Hematopoietic multipotent progenitor cell treated with erythropoietin and hydrocortisone succinate and interleukin-3 and kit ligand, for 6 days (in vitro differentiated cells): Measurements from ENCODE around the gene RAB11B.
"Not testable (repeated sequence)": the region's sequence is repeated elsewhere in the genome, so short reads cannot be mapped to it uniquely, and the experiment has no call there.

Experiments used
- DNase-seq: peaks from one replicate; pipeline ENCODE4 v3.0.0-alpha.2; 2015

The RAB11B gene

GRCh38 chr19:8396563-8397203 is 6.5 kb downstream of the RAB11B start:
- DNase-seq: peak; percentile 91

DNA sequence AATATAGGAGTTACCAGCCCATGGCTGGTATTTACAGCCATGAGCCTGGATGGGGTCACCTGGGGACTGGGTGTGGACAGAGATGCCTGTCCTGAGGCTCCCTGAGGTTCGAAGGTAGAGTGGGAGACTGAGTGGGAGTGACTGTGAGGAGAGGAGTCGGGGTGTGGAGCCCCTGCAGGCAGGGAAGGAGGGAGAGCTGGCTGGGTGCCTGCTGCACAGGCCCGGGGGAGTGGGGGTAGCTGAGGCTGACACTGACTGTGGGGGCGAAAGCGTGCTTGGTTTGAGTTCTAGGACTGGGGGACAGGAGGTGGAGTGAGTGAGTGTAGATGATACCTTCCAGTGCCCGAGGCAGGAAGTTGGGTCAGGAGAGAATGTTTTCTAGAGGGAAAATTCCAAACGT is 7.1 kb downstream of the RAB11B start:
- DNase-seq: no peak

- no peak for DNase-seq
These were observed 7.7 kb downstream of the RAB11B start for GRCh38 chr19:8397746-8398310.

- no peak for DNase-seq
These were observed 8.2 kb downstream of the RAB11B start for GRCh38 chr19:8398311-8398771.

GRCh38 chr19:8399681-8400188 is 9.6 kb downstream of the RAB11B start:
- DNase-seq: no peak

DNA sequence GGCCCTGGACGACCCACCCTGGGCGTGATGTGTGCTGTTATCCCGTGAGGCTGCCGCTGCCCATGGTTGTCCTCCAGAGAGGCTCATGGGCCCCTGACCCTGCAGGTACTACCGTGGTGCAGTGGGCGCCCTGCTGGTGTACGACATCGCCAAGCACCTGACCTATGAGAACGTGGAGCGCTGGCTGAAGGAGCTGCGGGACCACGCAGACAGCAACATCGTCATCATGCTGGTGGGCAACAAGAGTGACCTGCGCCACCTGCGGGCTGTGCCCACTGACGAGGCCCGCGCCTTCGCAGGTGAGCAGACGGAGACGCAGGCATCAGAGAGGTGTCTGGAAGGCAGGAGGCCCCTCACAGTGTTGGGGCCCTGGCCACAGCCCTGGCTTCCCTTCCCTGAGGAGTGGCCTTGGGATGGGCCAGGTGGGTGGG is 11.8 kb downstream of the RAB11B start:
- no peak for DNase-seq

DNA sequence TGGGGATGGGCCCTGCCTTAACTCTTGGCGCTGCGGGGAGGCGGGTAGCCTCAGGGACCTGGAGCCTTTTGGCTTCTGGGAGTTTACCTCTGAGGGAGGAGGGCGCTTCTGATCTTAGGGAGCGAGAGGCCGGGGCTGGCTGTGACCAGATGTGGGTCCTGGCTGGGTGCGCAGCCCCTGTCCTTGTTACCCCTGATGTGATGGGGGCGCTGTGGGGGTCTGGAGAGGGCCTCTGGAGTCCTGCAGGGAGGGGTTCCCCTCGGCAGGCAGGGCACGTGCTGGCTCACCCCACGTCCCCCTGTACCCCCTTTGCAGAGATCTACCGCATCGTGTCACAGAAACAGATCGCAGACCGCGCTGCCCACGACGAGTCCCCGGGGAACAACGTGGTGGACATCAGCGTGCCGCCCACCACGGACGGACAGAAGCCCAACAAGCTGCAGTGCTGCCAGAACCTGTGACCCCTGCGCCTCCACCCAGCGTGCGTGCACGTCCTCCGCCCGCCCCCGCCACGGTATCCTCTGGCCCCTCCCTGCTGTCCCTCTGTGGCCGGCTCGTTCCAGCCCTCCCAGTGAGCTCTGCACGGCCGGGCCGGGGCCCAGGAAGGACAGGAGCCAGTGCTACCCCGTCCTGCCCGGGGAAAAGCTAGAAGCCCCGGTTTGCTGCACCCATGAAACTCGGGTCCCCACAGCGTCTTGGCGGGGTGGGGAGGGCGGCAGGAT is 13.1 kb downstream of the RAB11B start:
- no peak for DNase-seq

- no peak for DNase-seq
These were observed 13.6 kb downstream of the RAB11B start for GRCh38 chr19:8403820-8404109.

DNA sequence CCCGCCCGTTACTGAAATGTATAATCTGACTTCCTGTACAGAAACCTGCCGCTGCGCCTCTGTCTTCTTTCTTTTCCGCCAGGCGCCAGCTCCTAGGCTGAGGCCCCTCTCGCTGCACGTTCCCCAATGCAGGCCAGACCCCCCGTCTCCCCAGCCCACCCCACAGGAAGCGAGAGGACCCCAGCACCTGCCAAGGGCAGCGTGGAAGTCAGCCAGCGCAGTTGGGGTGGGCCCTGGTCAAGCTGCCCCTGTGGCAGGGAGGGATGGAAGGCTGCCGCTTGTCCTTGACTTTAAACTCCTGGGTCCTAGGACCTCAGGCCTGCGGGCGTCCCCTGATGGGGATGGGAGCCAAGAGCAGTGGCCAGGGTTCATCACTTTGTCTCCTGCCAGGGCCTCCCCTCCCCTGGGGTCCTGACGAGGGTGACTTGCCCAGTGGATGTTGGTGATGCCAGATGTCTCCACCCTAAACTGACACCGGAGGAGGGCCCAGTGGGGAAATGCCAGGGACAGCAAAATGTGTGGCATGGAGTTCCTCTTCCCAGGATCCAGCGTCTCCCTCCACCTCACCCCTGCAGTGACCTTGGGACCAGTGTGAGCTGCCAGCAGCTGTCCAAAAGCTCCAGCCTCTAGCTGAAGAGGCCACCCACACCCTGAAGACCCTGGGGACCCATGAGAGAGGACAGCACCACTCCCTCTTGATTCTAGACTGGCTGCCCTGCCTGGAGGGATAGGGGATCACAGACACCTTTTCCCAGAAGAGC is 14.4 kb downstream of the RAB11B start:
- DNase-seq: no peak

DNA sequence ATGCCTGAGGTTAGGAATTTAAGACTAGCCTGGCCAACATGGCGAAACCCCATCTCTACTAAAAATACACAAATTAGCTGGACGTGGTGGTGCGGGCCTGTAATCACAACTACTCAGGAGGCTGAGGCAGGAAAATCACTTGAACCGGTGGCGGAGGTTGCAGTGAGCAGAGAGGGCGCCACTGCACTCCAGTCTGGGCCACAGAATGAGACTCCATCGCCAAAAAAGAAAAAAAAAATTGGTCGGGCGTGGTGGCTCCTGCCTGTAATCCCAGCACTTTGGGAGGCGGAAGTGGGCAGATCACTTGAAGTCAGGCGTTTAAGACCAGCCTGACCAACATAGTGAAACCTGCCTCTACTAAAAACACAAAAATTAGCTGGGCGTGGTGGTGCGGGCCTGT is 20.6 kb downstream of the RAB11B start:
- DNase-seq: not testable (repeated sequence)

DNA sequence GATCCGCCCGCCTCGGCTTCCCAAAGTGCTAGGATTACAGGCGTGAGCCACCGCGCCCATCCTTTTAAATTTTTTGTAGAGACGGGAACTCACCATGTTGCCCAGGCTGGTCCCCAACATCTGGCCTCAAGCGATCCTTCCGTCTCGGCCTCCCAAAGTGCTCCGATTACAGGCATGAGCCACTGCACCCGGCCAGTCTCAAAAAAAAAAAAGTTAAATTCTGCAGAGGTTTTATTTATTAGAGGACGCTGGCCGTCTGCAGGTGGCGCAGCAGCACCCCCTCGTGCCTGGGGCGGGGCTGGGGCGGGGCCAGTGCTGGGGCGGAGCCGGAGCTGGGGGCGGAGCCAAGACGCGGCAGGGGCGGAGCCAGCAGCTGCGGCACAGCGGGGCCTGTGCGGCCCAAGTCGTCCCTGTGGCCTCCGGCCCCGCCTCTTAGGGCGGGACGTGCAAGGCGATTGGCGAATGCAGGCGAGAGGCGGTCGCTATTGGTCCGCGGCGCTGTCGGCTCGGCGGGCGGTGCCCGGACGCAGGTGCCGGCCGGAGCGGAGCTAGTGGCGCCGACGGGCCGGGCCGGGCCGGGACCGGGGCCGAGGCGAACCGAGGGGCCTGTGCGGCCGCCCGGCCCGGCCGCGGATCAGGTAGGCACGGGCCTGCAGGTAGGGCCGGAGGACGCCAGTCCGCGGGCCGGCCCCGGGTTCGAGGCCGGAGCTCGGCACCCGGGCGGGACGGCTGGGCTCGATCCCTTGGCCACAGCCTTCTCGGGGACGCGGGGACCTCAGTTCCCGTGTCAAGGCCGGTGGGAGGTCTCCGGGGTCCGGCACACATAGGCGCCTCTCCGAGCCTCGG is 22.8 kb downstream of the RAB11B start, which contains the start of gene MARCHF2:
Gene MARCHF2 (plus strand): TSS at position 523 of the 846 bp plus-strand sequence. CDS start 8,536 bp downstream, outside the sequence.
- DNase-seq: peak; percentile 97

GRCh38 chr19:8413629-8413995 is 23.5 kb downstream of the RAB11B start:
- DNase-seq: no peak

- peak; percentile 67 for DNase-seq
These were observed 26.6 kb downstream of the RAB11B start for GRCh38 chr19:8416796-8417195.

- DNase-seq: no peak
These were observed 31.6 kb downstream of the RAB11B start for GRCh38 chr19:8421484-8422461.

- DNase-seq: peak; percentile 83
These were observed 33.7 kb downstream of the RAB11B start for GRCh38 chr19:8423817-8424223.

DNA sequence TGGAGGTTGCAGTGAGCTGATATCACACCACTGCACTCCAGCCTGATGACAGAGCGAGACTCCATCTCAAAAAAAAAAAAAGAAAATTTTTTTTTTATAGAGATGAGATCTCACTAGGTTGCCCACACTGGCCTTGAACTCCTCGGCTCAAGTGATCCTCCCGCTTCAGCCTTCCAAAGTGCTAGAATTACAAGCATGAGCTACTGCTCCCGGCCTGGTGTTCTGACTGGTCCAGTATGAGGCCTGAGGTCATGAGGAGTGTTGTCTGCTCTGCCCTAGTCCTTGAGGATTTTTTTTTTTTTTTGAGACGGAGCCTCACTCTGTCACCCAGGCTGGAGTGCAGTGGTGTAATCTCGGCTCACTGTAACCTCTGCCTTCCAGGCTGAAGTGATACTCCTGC is 35.2 kb downstream of the RAB11B start:
- DNase-seq: not testable (repeated sequence)

DNA sequence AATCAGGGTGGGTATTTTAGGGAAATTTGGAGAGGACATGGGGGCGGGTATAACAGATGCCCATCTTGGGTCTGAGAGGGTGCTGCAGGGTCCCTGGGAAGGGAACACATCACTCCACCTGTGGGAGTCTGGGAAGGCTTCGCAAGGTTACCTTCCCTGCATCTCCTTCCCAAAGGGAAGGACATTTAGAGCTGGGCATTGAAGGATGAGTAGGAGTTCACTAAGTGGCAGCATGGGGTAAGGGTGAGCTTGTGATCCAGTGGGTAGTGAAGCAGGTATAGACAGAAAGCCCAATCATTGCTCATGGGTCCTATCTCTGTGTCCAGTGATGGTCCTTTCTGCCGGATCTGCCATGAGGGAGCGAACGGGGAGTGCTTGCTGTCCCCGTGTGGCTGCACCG is 36.1 kb downstream of the RAB11B start:
- DNase-seq: no peak

DNA sequence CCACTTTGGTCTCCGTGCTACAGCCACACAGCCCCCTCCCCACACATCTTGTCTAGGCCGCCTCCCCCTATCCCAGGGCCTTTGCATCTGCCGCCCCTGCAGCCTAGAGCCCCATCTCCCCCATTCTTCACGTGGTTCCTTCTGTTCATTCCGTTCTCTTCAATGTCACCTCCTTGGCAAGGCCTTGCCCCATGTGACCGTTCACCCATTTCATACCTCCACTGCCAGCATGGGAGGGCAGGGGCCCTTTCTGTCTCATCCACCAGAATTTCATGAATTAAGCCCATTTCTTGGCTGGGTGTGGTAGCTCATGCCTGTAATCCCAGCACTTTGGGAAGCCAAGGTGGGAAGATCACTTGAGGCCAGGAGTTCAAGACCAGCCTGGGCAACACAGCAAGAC is 38.9 kb downstream of the RAB11B start:
- no peak for DNase-seq

- DNase-seq: no peak
These were observed 39.7 kb downstream of the RAB11B start for GRCh38 chr19:8429826-8430225.

DNA sequence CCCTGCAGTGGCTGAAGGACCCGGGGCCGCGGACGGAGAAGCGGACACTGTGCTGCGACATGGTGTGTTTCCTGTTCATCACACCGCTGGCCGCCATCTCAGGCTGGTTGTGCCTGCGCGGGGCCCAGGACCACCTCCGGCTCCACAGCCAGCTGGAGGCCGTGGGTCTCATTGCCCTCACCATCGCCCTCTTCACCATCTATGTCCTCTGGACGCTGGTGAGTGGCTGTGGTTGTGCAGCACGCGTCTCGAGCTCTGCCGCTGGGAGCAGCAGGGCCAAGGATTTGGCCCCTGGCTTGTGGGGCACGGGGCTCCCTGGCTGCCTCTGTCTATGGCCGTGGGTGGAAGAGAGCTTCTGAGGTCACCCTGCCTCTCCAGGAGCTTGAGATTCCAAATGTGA is 40.5 kb downstream of the RAB11B start:
- no peak for DNase-seq

GRCh38 chr19:8438236-8438635 is 48.1 kb downstream of the RAB11B start:
- no peak for DNase-seq
